Mammary epithelial cell (primary cell): Measurements from ENCODE around the gene TMTC4.

Experiments
- CTCF ChIP-seq, 2 donors: IDR thresholded peaks in 1 of 2; conservative IDR thresholded peaks in 1 of 2; 2 replicates each; pipeline ENCODE4 v1.5.1; 2011 to 2012; ENCODE audit warnings: inconsistent platforms in 2 of 2, low read length in 2 of 2, mild to moderate bottlenecking in 2 of 2, control low read depth in 1 of 2, low read depth in 1 of 2; ENCODE audit not compliant: insufficient read depth in 1 of 2; ENCODE audit errors: extremely low read depth in 1 of 2
- EZH2 ChIP-seq: IDR thresholded peaks from 2 replicates; pipeline ENCODE4 v1.6.1; 2012; ENCODE audit warnings: low read length, inconsistent platforms, borderline replicate concordance

GRCh38 chr13:100689191-100689590, 14.6 kb upstream of the TMTC4 start:
- TF ChIP-seq CTCF (conservative IDR thresholded peaks at IDR 0.05 in 1 of 2, IDR thresholded peaks at IDR 0.05 in 1 of 2; ENCODE audit: extremely low read depth in 1 of 2, insufficient read depth in 1 of 2, low read depth in 1 of 2, low read length in 2 of 2): no peak
- no peak for TF ChIP-seq EZH2
